GM19372 (cell line): ENCODE data around the gene SEPTIN1.

Source experiments
- ATAC-seq: cut with Tn5 transposase; IDR thresholded peaks from one replicate; pipeline ENCODE4 v1.9.1; 2021; ENCODE audit warnings: mild to moderate bottlenecking, low read depth, moderate library complexity; ENCODE audit not compliant: unreplicated experiment

The SEPTIN1 gene, protein sequence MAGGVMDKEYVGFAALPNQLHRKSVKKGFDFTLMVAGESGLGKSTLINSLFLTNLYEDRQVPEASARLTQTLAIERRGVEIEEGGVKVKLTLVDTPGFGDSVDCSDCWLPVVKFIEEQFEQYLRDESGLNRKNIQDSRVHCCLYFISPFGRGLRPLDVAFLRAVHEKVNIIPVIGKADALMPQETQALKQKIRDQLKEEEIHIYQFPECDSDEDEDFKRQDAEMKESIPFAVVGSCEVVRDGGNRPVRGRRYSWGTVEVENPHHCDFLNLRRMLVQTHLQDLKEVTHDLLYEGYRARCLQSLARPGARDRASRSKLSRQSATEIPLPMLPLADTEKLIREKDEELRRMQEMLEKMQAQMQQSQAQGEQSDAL

DNA sequence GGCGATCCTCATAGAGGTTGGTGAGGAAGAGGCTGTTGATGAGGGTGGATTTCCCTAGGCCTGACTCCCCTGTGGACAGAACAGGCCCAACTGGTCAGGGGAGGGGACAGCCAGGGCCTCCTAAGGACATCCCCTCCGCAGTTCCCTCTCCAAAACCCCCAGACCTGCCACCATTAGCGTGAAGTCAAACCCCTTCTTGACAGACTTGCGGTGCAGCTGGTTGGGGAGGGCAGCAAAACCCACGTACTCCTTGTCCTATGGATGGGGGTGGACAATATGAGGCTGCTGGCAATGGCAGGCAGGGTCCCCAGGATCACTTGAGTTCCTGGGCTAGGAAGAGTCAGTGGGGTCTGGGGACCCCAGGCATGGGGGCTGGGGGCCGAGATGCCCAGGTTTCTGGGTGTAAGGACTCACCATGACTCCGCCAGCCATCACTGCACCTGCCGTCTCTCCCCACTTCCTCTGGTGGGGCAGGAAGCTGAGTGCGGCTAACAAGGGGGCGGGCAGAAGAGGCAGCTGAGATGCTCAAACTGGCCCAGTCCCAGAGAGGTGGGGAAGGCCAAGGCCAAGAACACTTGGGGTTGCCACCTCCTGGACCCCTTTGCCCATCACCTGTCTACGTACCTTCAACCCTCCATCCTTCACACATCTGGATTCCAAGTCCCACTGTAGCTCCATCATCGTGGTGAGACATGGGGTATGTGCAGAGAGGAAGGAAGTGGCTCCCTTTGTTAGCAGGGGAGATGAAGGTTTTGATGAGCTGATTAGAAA, at the start of gene SEPTIN1:
TSS of gene SEPTIN1 (minus strand) at position 451 of the 771 bp plus-strand sequence. CDS start at position 432, 19 bp downstream.
- ATAC-seq = no peak

DNA sequence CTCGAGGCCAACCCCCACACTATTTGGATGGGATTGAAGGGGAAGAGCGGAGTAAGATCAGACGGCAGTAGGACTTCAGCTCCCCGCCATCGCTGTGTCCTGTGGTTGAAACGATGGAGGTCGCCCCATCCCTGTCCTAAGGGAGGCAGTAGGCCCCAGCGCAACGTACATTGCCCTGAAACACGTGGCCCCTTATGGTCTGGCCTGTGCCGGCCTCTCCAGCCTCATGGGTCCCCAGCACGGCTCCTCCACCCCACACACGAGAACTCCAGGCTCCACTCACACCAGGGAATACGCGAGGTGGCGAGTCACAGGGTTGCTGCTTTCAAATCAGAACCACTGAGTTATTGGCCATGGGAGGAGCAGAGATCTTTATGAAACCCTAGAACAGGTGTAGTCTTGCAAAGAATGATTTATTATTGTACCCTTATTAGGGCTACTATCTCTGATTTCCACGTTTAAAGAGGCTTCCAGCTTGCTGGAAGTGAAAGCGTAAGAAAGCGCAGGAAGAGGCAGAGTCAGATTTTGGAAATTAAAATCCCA, 48.1 kb upstream of the SEPTIN1 start:
- peak; percentile 6 for ATAC-seq

DNA sequence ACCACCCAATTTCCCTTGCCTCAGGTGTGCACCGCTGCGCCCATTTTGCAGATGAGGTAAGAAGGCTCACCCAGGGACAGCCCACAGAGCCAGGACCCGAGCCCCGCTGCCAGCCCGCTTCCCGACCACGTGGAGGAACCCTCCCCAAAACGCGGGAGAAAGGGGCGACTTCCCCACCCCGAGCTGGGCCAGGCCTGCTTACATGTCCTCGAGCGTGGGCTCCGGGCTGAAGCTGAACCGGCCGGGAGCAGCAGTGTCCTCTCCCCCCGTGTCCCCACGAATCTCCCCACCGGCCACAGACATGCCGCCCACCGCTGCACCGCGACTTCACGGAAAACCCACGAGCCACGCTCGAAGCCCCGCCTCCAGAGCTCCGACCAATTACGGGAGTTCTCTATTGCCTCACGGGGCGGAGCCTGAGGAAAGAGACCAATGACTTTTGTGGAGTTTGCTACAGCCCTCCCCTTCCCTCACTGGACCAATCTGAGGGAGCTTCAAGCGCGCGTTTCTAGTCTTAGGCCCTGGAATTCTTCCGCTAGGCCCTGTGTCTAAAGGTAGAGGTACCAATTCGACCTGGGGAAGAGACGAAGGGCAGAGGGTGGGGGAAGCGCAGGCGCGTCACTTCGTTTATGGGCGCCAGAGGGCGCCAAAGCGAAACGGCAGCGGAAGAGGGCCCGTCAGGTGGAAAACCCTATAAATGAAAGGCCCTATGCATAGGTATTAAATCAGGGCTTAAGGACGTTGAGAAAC, 47.5 kb upstream of the SEPTIN1 start, which contains the start of gene DCTPP1:
TSS of gene DCTPP1 (minus strand) at position 353 of the 750 bp plus-strand sequence. CDS start at position 303, 50 bp downstream.
- ATAC-seq = peak; percentile 98

DNA sequence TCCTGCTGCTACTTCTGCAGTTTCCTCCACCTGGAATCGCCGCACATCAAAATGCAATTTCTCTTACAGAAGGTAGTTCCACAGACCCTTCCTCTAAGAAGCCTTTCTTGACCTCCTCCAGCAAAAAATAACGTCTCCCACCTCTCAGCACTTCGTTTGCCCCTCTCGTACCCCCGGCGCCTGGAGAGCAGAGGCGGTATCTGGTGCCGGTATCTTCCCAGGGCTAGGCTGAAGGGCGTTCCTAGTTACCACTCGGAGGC, 47.0 kb upstream of the SEPTIN1 start:
- ATAC-seq = no peak

DNA sequence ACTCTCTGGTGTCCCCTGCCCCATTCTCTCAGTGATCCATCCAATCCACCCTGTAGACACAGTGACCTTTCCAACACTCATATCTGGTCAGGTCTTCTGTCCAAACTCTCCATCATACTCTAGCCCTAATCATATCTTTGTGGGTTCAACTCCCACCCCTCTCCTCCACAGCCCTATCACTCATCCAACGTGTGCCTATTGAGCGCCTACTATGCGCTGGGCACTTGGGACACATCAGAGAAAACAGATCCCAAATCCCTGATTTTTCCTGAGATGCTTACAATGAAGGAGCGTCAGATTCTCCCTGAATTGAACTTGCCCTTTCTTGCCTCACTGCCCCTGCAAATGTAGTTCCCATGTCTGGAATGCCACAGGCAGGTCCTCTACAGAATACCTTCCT, 45.7 kb upstream of the SEPTIN1 start:
- ATAC-seq = no peak

DNA sequence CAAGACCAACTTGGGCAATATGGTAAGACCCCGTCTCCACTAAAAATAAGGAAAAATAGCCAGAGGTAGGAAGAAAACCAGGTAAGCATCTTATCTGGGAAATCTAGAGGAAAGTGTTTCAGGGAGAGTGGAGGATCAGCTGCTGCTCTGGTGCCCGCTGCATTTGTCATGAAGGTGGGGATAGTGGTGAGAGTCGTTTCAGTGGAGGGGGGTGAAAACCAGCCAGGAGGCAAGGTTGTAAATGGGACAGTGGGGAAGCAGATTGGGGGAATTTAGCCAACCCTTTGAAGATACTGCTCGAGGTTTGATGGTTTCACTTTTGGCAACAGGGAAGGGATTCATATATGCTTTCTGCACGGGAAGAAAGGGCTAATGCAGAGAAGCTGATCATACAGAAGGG, 38.6 kb upstream of the SEPTIN1 start:
- ATAC-seq = no peak

DNA sequence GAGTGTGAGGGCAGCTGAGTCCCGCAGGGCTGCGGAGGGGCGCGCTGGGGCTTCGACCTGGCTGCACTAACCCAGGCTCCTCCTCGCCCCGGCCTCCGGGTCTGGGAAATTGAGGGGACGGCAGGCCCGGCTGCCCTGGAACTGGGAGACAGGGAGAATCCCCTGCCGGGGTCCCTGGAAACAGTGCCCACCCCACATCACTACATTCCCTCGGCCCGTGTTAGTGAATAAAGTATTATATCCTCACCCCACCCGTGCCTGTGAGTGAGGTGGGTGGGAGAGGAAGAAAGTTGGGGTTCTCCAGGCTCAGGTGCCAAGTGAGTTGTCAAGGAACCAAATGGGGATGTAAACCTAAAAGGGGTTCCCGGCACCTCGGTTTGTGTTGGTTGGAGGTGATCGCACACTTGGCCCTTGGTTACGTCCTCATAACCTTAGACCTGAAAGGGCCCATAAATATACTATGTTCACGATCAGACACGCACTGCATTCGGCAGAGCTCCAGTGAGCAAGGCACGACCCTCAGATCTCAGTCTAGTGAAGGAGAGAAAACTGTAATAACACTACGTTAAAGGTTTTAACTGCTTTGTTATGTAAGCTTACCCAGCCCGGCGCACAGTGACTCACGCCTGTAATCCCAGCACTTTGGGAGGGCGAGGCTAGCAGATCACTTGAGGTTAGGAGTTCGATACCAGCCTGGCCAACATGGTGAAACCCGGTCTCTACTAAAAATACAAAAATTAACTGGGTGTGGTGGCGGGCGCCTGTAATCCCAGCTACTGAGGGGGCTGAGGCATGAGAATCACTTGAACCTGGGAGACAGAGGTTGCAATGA, 36.2 kb upstream of the SEPTIN1 start:
- no peak for ATAC-seq

DNA sequence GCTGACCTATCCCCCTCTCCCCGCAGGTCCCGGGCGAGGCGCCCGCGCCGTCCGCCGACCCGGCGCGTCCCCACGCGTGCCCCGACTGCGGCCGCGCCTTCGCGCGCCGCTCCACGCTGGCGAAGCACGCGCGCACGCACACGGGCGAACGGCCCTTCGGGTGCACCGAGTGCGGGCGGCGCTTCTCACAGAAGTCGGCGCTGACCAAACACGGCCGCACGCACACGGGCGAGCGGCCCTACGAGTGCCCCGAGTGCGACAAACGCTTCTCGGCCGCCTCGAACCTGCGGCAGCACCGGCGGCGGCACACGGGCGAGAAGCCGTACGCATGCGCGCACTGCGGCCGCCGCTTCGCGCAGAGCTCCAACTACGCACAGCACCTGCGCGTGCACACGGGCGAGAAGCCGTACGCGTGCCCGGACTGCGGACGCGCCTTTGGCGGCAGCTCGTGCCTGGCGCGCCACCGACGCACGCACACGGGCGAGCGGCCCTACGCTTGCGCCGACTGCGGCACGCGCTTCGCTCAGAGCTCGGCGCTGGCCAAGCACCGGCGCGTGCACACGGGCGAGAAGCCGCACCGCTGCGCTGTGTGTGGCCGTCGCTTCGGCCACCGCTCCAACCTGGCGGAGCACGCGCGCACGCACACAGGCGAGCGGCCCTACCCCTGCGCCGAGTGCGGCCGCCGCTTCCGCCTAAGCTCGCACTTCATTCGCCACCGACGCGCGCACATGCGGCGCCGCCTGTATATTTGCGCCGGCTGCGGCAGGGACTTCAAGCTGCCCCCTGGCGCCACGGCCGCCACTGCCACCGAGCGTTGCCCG, 35.4 kb upstream of the SEPTIN1 start:
- peak; percentile 86 for ATAC-seq

DNA sequence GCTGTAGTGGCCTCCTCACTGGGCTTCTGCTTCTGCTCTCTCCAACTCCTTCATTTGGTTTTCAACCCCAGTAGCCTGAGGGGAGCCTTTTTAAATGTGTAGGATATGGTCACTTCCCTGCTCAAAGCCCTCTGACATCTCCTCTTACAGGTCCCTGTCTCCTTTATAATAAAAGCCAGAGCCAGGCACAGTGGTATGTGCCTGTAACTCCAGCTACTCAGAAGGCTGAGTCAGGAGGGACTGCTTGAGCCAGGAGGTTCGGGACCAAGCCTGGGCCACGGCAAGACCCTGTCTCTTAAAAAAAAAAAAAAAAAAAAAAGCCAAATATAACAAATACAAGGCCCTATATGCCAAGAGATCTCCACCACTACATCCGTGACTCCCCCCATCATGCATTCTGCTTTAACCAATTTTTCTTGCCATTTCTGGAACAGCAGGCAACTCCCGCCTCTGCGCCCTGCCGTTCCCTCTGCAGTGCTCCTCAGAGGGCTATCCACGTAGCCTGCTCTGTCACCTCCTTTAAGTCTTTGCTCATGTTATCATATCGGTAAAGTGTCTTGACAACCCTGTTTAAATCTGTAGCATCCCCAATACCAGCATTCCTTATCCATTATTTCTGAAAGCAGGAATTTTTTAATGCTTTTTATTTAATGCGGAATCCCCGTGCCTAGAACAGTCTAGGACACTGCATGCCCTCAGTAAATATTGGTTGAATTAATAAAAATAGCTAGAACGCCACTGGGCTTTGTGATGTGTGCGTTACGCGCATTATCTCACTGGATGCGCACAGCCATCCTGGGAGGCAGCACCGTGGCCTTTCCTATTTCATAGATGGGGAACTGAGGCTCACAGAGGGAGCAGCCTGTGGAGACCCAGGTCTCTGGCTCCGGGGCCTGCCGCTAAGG, 34.5 kb upstream of the SEPTIN1 start:
- ATAC-seq = no peak

DNA sequence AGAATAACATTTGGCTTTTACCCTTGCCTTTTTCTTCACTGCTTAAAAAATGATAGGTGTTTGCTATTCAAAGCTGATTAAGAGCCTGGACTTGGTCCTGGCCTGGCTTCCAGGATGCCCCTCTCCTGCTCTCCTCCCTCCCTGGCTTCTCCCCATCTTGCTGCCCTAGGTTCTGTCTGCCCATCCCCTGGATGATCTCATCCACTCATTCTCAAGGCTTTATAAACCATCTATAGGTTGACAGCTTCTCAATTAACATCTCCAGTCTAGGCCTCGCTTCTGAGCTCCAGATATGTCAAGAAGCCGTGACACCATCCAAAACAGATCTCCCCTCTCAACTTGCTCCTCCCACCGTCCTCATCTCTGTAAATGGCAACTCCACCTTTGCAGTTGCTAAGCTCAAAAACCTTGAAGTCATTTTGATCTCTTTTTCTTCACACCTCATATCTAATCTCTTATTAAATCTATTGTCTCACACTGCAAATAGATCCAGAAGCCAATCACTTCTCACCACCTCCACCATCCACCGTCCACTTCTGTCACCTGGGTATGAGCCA, 33.8 kb upstream of the SEPTIN1 start:
- no peak for ATAC-seq

DNA sequence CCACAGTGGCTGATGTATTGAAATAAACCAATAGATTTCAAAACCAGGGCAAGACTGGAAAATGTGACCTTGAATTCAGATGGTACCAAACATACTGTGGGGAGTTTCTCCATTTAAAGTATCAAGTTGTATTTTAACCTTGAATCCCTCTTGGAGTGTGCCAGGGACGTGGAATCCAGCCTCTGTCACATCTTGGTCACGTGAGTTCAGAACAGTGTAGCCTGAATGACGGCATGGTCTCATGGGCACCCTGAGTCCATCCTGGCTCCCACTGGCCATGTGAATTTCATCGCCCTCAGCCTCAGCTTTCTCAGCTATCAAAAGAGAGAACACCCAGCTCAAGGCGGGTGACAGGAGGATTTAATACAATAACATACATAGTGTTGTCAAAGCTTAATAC, 31.8 kb upstream of the SEPTIN1 start:
- ATAC-seq = no peak

DNA sequence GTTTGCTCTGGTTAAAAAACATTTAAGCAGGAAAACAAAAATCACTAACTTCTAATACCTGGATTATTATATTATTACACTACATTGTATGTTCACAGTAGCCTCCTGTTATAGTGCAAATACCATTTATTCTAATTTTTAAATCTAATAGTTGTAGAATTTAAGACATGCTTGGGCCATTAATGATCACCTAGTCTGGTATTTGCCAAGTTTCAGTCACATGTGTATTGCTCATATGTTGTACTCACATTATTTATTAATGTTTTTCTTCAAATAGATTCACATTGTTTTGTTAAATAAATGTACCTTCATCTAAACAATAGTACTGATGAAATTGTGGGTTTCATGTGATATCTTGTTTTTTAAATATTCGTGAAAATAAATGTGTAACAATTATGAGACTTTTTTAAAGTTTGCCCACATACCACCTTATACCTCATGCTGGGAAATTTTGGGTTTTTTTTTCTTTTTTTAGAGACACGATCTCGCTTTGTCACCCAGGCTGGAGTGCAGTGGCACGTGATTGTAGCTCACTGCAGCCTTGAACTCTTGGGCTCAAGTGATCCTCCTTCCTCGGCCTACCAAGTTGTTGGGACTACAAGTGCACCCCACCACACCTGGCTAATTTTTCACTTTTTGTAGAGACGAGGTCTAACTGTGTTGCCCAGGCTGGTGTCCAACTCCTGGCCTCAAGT, 30.9 kb upstream of the SEPTIN1 start:
- no peak for ATAC-seq

DNA sequence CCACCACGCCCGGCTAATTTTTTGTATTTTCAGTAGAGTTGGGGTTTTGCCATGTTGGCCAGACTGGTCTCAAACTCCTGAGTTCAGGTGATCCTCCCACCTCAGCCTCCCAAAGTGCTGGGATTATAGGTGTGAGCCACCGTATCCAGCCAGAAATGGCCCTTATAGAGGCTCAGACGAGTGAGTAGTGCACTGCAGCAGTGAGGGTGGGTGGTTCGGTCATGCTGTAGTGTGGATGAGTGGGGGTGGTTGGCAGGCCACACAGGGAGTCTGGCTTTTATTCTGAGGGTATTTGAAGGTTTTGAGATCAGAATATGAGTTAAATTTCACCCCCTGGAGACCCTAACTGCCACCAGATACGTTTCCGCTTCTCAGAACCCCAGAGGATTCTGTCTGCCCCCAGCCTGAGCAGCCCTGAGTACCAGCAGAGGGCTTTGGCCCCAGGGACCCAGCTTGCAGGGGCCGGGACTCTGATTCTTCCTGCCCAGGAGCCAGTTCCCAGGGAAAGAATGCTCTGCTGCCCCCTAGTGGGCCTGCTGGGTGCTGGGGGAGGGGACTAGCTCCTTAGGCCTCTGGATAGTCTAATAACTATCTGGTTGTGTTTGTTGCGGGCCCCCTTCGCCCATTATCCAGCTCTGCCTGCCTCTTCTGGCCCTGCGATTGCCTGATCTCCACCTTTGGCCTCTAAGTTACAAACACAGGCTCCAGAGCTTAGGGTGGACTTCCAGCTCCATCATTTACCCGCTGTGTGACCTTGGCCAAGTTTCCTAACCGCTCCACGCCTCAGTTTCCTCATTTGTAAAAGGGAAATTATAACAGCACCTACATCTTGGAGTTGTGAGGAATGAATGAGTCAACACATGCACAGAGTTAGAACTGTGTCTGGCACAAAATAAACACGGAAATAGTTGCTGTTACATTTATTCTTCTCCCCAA, 27.0 kb upstream of the SEPTIN1 start:
- ATAC-seq = no peak

DNA sequence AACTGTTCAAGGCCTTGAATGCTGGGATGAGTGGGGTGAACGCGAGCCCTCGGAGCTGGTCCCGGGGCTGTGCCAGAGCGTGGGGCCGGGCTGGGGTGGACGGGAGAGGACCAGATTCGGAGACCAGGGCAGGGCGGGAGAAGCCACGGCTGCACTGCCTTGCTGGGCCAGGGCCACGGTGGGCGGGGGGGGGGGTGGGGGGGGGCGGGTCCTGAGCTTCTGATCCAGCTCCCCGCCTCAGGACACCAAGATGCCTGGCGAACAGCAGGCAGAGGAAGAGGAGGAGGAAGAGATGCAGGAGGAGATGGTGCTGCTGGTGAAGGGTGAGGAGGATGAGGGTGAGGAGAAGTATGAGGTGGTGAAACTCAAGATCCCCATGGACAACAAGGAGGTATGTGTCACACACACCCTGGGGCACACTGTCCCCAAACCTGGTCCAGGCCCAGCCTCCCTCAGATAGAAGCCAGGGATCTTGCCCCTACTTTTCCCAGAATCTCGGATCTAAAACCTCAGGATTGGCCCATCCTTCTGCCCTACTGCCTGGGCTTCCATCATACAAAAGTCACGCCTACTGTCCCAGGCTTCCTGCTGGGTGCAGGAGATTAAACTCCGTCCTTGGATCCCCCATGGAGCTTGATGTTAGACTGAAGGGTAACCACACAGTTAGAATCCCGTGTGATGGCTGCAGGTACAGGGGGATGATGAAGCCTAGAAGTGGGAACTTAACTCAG, 25.6 kb upstream of the SEPTIN1 start:
- no peak for ATAC-seq

DNA sequence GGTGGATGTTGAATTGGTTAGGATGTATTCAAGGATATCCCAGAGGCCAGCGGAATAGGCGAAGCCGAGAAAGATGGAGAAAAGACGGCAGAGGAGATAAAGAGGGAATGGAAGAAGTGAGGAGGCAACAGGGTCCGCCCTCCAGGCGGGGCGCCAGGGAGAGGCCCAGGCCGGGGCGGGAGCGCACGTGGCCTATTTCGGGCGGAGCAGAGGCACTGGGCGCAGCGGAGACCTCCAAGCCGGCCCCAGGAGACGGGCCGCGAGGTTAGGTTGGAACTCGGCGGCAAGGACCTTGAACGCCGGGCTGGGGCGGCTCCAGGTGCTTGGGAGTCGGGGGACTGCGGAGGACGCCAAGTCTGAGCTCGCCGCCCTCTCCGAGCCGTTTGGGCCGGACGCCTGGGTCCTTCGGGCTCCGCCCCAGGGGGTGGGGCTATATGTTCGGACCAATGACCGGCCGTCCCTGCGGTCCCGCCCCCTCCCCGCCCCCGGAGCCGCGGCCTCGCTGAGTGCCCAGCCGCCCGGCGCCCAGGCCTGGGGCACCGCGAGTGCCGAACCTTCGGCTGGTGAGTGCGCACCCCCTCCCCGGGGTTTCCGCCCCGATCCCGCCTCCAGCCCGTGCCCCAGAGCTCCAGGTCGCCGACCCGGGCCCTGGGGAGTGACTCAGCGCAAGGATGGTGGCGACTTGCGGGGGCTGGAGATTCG, 24.9 kb upstream of the SEPTIN1 start, which contains the start of gene ZNF771:
TSS of gene ZNF771 (plus strand) at position 505 of the 702 bp plus-strand sequence. CDS start 448 bp downstream, outside the sequence.
- ATAC-seq = peak; percentile 76
